ENCODE data around the gene TBC1D5.

The TBC1D5 gene

DNA sequence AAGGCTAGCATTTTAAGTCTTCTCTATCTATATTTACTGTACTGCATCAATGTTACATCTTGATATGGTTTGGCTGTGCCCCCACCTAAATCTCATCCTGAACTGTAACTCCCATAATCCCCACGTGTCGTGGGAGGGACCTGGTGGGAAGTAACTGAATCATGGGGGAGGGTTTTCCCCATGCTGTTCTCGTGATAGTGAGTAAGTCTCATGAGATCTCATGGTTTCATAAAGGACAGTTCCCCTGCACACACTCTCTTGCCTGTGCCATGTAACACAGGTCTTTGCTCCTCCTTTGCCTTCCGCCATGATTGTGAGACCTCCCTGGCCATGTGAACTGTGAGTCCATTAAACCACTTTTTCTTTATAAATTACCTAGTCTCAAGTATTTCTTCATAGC lies 161.5 kb downstream of the TBC1D5 start:
- H3K4me3 ChIP-seq (replicated peaks; ENCODE audit: low read depth, low read length): no peak overlapping the region
- TF ChIP-seq, protein P1, sequence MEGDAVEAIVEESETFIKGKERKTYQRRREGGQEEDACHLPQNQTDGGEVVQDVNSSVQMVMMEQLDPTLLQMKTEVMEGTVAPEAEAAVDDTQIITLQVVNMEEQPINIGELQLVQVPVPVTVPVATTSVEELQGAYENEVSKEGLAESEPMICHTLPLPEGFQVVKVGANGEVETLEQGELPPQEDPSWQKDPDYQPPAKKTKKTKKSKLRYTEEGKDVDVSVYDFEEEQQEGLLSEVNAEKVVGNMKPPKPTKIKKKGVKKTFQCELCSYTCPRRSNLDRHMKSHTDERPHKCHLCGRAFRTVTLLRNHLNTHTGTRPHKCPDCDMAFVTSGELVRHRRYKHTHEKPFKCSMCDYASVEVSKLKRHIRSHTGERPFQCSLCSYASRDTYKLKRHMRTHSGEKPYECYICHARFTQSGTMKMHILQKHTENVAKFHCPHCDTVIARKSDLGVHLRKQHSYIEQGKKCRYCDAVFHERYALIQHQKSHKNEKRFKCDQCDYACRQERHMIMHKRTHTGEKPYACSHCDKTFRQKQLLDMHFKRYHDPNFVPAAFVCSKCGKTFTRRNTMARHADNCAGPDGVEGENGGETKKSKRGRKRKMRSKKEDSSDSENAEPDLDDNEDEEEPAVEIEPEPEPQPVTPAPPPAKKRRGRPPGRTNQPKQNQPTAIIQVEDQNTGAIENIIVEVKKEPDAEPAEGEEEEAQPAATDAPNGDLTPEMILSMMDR (IDR thresholded peaks at IDR 0.05; ENCODE audit: low read length, missing control alignments): no peak
- no peak for DNase-seq (ENCODE audit: low read depth)

DNA sequence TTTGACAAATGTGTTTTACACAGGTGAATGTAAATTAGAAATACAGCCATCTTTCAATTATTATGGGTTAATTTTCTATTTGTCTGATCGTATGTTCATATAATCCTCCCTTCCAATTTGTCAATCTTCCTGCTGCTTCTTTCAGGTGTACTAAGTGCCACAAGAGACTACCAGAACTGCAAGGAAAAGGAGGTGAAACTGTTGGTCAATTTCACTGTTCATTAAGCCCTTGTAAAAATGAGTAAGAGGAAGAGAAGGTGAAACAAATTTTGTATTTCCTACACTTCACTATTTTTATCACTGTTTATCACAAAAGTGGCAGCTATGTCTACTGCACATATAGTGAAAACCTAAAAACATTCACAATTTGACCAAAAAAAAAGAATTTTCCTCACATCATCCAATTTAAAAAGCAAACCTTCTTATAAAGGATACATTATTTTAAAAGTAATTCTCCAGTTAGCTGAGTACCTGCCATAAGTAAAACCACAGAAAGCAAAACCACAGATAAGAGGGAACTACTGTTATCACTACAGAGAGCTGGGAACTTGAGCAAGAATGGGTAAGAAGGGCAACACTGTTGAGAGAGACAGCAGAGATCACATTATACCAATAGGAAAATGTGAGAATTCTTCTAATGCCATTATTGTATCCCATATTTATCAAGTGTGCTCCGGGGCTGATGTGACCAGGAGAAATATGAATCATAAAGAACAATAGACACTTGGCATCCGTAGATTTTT lies 163.0 kb downstream of the TBC1D5 start:
- TF ChIP-seq, protein P1 (IDR thresholded peaks at IDR 0.05; ENCODE audit: low read length, missing control alignments): no peak
- no peak overlapping the region for H3K4me3 ChIP-seq (replicated peaks; ENCODE audit: low read depth, low read length)
- DNase-seq (ENCODE audit: low read depth): peak; percentile 45

DNA sequence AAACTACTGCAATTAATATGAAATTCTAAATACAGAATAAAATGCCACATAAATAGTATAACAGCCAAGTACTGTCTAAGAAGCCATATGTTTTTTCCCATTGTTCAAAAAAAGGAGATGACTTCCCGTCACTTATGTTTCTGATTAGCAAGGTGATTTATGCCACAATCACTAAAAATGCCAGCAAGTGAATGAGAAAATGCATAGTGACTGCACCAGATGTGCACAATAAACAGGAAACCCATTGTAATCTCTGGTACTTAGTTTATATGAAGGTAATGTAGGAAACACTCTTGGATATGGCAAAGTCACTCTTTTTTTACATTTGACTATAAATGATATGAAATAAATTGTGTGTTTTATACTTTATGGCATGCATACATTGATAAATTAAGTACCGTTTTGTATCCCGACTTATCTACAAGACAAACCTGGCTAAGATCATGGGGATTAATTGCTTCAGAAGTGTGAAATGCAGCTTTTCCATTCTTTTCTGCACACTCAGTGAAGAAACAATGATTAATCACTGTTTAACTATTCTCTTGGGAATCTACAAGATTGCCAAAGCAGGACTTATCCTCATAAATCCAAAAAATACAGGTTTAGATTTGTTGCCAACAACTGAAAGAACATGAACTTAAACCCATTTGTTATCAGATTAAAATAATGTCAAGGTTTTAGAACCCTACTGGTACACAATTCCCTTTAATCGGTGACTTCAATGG lies 164.5 kb downstream of the TBC1D5 start:
- H3K4me3 ChIP-seq (replicated peaks; ENCODE audit: low read depth, low read length): no peak overlapping the region
- peak; percentile 39 for DNase-seq (ENCODE audit: low read depth)

DNA sequence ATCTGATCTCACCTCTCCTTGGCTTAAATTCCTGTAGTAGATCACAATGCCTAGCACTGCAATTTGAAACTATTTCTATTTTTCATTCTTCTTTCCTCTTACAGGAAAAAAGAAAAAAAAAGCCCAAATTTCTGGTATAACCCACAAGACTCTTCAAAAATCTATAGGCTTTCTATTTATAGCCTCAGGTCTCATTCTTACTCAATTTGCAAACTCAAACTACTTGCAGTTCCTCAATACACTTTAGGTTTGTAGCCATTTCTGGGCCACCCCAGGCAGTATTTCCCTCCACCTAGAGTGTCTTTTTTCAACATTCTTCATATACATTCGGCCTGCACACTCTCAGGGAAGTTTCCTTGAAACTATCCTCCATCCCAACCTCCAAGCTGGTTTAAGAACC lies 169.0 kb downstream of the TBC1D5 start:
- TF ChIP-seq, protein P1 (IDR thresholded peaks at IDR 0.05; ENCODE audit: low read length, missing control alignments): no peak
- DNase-seq (ENCODE audit: low read depth): no peak
- no peak overlapping the region for H3K4me3 ChIP-seq (replicated peaks; ENCODE audit: low read depth, low read length)

More for the DNA sequence above, 164.5 kb downstream of the TBC1D5 start:
- TF ChIP-seq, protein P1 (IDR thresholded peaks at IDR 0.05; ENCODE audit: low read length, missing control alignments): no peak

DNA sequence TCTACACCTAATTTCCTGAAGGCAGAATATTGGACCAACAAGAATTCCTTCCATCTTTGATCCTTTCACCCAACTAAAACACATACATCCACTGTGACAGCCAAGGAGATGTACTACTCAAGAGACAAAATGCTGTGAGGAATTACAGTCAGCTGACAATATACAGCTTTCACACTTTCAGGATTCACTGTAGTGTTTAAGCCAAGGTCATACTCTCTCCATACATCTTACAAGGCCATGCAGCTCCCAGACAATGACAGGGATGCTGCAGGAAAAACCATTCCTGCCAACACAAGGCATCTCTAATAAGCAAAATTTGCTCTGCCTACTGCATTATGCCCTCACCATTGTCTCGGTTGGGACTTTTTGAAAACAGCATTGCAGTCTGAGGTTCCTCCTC lies 170.7 kb downstream of the TBC1D5 start:
- TF ChIP-seq, protein P1 (IDR thresholded peaks at IDR 0.05; ENCODE audit: low read length, missing control alignments): no peak
- DNase-seq (ENCODE audit: low read depth): no peak
- no peak overlapping the region for H3K4me3 ChIP-seq (replicated peaks; ENCODE audit: low read depth, low read length)

DNA sequence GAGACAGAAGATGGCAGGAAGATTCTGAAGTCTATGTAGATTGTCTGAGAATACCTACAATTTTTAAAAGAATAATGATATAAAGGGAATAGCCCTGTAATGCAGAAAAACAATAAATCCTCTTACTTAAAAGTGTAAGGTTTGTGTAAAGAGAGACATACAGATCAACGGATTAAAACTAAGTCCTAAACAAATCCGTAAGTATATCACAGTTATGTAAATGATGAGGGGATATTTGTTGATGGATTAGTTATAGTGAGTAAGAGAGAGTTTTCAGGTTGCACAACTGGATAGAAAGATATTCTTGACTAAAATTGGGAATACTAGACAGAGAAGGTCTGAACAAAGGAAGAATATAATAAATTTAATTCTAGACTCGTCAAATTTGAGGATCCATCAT lies 179.6 kb downstream of the TBC1D5 start:
- H3K4me3 ChIP-seq (replicated peaks; ENCODE audit: low read depth, low read length): no peak overlapping the region
- DNase-seq (ENCODE audit: low read depth): no peak
- TF ChIP-seq, protein P1 (IDR thresholded peaks at IDR 0.05; ENCODE audit: low read length, missing control alignments): no peak

Data from fibroblast of pulmonary artery (primary cell).